ENCODE results near the gene GMFB. TPM values are rescaled to one million over a fixed set of nuclear protein-coding genes. Genes with fewer than 3 reads are reported as not detected.
"Not testable (repeated sequence)": the region's sequence is repeated elsewhere in the genome, so short reads cannot be mapped to it uniquely, and the experiment has no call there.

The GMFB gene
- total RNA-seq, 1 donor from 2014 or later, result 29.5 TPM

- DNase-seq (ENCODE audit: low spot score), result no peak
- intact Hi-C loops (cut with DNase I), result no loop called here
Observed at GRCh38 chr14:54440476-54440872, 48.3 kb downstream of the GMFB start.

- intact Hi-C loops (cut with DNase I), result no loop called here
- no peak for DNase-seq (ENCODE audit: low spot score)
Observed at GRCh38 chr14:54440037-54440436, 48.7 kb downstream of the GMFB start.

DNA sequence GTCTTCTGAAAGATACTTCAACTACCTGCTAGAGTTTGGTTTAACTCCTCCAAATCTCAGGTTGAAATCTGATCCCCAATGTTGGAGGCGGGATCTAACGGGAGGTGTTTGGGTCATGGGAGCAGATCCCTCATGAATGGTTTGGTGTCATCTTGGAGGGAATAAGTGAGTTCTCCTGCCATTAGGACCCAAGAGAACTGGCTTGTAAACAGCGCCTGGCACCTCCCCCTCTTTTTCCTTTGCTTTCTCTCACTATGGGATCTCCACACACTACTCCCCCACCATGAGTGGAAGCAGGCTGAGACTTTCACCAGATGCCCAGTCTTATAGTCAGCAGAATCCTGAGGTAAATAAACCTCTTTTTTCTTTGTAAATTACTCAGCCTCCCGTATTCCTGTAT lies 50.1 kb downstream of the GMFB start:
- no peak for DNase-seq (ENCODE audit: low spot score)
- intact Hi-C loops (cut with DNase I), result no loop called here

DNA sequence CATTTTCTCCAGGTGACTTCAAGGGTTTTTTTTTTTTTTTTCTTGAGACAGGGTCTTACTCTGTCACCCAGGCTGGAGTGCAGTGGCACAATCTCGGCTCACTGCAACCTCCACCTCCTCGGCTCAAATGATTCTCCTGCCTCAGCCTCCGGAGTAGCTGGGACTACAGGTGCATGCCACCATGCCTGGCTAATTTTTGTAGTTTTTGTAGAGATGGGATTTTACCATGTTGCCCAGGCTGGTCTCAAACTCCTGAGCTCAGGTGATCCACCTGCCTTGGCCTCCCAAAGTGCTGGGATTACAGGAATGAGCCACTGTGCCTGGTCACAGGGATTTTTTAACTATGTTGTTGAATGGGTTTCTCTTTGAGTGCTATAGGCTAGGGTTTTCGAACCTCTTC lies 50.8 kb downstream of the GMFB start:
- intact Hi-C loops (cut with DNase I), result not testable (repeated sequence)

DNA sequence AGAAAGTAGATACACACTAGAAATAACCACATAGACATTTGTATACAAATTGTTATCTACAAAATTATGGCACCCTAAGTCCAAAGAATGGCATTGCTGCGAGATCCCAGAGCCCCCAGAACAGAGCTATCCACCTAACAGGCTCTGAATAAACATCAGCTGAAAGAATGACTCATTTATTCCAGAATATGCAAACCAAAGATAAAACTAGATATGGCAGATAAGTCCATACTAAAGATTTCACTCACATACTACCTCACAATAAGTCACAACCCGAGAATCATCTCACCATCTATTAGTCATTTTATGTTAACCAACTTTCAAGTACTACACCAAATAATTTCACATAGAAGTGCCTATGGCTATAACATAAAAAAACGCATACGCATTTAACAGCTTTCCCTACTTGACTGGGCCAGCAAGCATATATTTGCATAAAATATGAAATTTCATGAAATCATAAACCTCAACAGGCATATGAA lies 53.2 kb downstream of the GMFB start:
- intact Hi-C loops (cut with DNase I), result no loop called here
- no peak for DNase-seq (ENCODE audit: low spot score)

More for the DNA sequence above, 50.8 kb downstream of the GMFB start:
- not testable (repeated sequence) for DNase-seq (ENCODE audit: low spot score)

DNA sequence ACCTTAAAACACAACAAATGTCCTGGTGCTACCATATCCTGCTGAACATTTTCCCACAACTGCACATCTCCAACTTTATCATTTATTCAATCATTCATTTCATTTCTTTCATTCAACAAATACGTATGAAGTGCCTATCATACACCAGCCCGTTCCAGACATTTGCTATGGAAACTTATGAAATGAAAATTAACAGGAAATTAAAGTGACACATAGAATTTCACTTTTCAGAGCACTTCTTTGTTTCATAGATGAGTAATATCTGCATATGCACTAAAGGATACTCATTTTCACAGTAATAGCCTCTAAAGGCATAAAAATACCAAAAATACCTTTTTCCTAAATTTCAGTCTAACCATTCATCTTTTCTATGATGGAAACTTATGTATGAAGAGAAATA lies 60.3 kb downstream of the GMFB start:
- no peak for DNase-seq (ENCODE audit: low spot score)
- intact Hi-C loops (cut with DNase I), result no loop called here

- intact Hi-C loops (cut with DNase I), result no loop called here
- DNase-seq (ENCODE audit: low spot score), result no peak
Observed at GRCh38 chr14:54427871-54428270, 60.9 kb downstream of the GMFB start.

DNA sequence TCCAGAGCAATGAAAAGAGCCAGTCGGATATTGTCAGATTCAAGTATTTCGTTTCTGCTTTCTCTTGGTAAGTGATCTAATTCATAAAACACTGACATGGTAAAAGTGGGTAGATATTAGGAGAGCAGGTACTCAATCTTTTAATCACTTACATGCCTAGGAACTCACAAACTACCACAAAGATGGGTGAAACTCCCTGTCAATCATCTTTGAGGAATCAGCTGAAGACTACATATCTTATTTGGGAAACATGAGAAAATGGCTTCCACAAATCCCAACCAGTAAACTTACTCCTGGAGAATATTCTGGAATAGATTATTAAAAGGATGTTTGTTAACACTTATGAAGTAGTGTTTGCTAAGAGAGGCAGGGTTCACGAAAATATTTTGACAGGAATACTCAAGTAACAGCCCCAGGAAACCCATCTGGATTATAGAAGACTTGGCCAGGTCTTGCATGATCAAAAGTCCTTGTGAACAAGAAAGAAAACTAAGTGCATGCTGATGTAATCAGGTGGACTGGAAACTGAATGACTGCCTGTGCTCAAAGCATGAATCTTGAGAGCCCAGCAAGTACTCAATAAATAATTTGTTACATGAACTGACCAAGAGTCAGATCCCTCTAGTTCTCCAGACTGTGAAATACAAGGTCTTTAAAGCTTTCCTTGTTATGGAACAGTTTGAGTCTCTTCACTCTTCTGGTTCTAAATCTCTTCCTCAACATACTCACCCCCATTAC lies 63.1 kb downstream of the GMFB start:
- intact Hi-C loops (cut with DNase I), result no loop called here

DNA sequence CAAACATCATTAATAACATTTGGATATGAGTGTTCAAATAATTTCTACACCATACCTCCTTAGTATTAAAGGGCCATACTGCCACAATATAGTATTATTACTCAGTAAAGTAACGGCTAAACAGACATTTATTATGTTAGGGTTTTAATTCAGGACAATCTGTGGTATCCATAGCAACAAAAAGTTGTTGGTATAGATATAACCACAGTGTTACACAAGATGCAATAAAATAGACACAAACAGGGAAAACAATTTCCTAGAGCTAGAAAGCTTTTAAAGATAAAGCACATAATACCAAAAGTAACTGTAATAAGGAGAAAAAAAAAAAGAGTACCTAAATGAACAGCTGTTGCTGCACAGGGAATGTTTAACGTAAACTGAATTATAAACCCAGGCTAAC lies 63.7 kb downstream of the GMFB start:
- DNase-seq (ENCODE audit: low spot score), result no peak
- intact Hi-C loops (cut with DNase I), result no loop called here

More for the DNA sequence above, 63.1 kb downstream of the GMFB start:
- DNase-seq (ENCODE audit: low spot score), result no peak

Other genes with a start within 250 kb of the GMFB start
- gene CDKN3, start 92.0 kb downstream of the GMFB start, total RNA-seq, result 4.7 TPM
- gene CNIH1, start 47.6 kb downstream of the GMFB start, total RNA-seq, result 77.7 TPM
- gene CGRRF1, start 20.9 kb upstream of the GMFB start, total RNA-seq, result 17.0 TPM
- 252 TPM for gene SAMD4A, start 78.1 kb upstream of the GMFB start, total RNA-seq

Measured in cardiac septum (tissue), 1 donor.